Kidney (tissue), 14 donors: ENCODE results near the gene ITPR1. TPM values are rescaled to one million over a fixed set of nuclear protein-coding genes. Genes with fewer than 3 reads are reported as not detected.

Experiments used
- DNase-seq, 5 donors: peaks; one replicate each; pipeline ENCODE4 v3.0.0-alpha.2; 2013 to 2020
- FAIRE-seq: peaks from 2 replicates; lab custom pipeline; 2012; peaks lifted over from hg19 to GRCh38; lab: Jason Lieb, UNC
- H3K27ac ChIP-seq, 2 donors: one replicate each; pipeline ENCODE4 v1.7.0; 2013; ENCODE audit warnings: low read depth in 2 of 2, low read length in 2 of 2, inconsistent platforms in 1 of 2
- H3K27me3 ChIP-seq: one replicate; pipeline ENCODE4 v1.7.1; 2013; ENCODE audit warnings: low read length, inconsistent platforms; ENCODE audit not compliant: control insufficient read depth, insufficient read depth
- H3K36me3 ChIP-seq, 3 donors: one replicate each; pipeline versions ENCODE4 v1.7.0 to v1.7.1; 2013; ENCODE audit warnings: low read length in 3 of 3, control low read depth in 1 of 3, inconsistent platforms in 1 of 3; ENCODE audit not compliant: insufficient read depth in 3 of 3, control insufficient read depth in 2 of 3
- H3K4me1 ChIP-seq, 3 donors: one replicate each; pipeline versions ENCODE4 v1.7.0 to v1.7.1; 2013; ENCODE audit warnings: low read length in 3 of 3, inconsistent platforms in 1 of 3, low read depth in 1 of 3; ENCODE audit not compliant: control insufficient read depth in 2 of 3, insufficient read depth in 2 of 3
- H3K4me3 ChIP-seq, 3 donors: one replicate each; pipeline versions ENCODE4 v1.7.0 to v1.8.1; 2013; ENCODE audit warnings: low read length in 3 of 3, control low read depth in 1 of 3, inconsistent platforms in 1 of 3
- H3K9ac ChIP-seq, 3 donors: one replicate each; pipeline versions ENCODE4 v1.7.0 to v1.7.1; 2013; ENCODE audit warnings: low read length in 3 of 3, control low read depth in 1 of 3, inconsistent platforms in 1 of 3
- H3K9me3 ChIP-seq, 3 donors: one replicate each; pipeline versions ENCODE4 v1.7.0 to v1.7.1; 2013; ENCODE audit warnings: low read length in 3 of 3, control low read depth in 1 of 3, inconsistent platforms in 1 of 3; ENCODE audit not compliant: control insufficient read depth in 2 of 3, insufficient read depth in 1 of 3
- intact Hi-C: fragments of 100-400 bp; cut with DNase I; formaldehyde crosslinking; loops from one replicate; pipeline ENCODE4 v1.11.1; 2022
- polyA plus RNA-seq: library from polyadenylated mRNA; stranded (reverse); fragments of 350-450 nt; fragmentation: Illumina TruSeq; extraction: RNeasy Lipid Tissue Mini Kit (QIAGEN cat#74804); gene quantifications from one replicate; pipeline ENCODE4 v1.2.3, GENCODE V29; 2014; ENCODE audit warnings: low read depth, low replicate concordance; ENCODE audit not compliant: insufficient read depth
- total RNA-seq: library from RNA; stranded (reverse); fragmentation: NEBNext Ultra II Directional; extraction: Animal tissue kit (Norgen Biotek cat#: 25700); gene quantifications from one replicate; pipeline ENCODE4 v1.2.1, GENCODE V29; 2021
- TF ChIP-seq, protein P1 (sequence below): IDR thresholded peaks from 3 replicates; pipeline ENCODE4 v1.5.1; 2012; ENCODE audit warnings: mild to moderate bottlenecking, moderate library complexity, borderline replicate concordance; ENCODE audit not compliant: insufficient read depth; ENCODE audit errors: extremely low read depth
- donor health status: control.
- donor health status: control.
- donor health status: control.
- donor health status: control.
- donor health status: control.
- donor health status: DM: yes; HTN: yes; CAD: no.
- donor health status: Normal renal cell carcinoma (clear cell type).

ITPR1 gene
- total and polyA plus RNA-seq, 2 donors from 2014 or later, result 30.2 to 81.2 TPM

GRCh38 chr3:4504340-4505261, 11.5 kb downstream of the ITPR1 start:
- Histone ChIP-seq H3K9me3 (no peaks in the 10 kb centered on the region), H3K4me1 (peaks cover 7 to 18% (median 17%) of the 10 kb centered on the region in 3 donors), H3K36me3 (peaks cover 0 to 2% (median 0%) of the 10 kb centered on the region in 3 donors), H3K9ac (peak overlapping the region; percentile 6 to 47 (median 15)), H3K27ac (peak overlapping the region; percentile 2 to 74), H3K27me3 (no peaks in the 10 kb centered on the region), H3K4me3 (peak overlapping the region in 2 of 3 donors; percentile 11 to 43)
- TF ChIP-seq, protein P1, sequence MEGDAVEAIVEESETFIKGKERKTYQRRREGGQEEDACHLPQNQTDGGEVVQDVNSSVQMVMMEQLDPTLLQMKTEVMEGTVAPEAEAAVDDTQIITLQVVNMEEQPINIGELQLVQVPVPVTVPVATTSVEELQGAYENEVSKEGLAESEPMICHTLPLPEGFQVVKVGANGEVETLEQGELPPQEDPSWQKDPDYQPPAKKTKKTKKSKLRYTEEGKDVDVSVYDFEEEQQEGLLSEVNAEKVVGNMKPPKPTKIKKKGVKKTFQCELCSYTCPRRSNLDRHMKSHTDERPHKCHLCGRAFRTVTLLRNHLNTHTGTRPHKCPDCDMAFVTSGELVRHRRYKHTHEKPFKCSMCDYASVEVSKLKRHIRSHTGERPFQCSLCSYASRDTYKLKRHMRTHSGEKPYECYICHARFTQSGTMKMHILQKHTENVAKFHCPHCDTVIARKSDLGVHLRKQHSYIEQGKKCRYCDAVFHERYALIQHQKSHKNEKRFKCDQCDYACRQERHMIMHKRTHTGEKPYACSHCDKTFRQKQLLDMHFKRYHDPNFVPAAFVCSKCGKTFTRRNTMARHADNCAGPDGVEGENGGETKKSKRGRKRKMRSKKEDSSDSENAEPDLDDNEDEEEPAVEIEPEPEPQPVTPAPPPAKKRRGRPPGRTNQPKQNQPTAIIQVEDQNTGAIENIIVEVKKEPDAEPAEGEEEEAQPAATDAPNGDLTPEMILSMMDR, result no peak
- no peak for FAIRE-seq
- peak in 1 of 5 donors; percentile 63 for DNase-seq
- intact Hi-C loops, result no loop called here

GRCh38 chr3:4505688-4506558, 12.8 kb downstream of the ITPR1 start:
- Histone ChIP-seq H3K9ac (no peak overlapping the region), H3K9me3 (no peaks in the 10 kb centered on the region), H3K27me3 (no peaks in the 10 kb centered on the region), H3K27ac (no peak overlapping the region), H3K36me3 (peaks cover 0 to 7% (median 0%) of the 10 kb centered on the region in 3 donors), H3K4me3 (no peak overlapping the region), H3K4me1 (peaks cover 7 to 18% (median 17%) of the 10 kb centered on the region in 3 donors)
- DNase-seq (no peak), FAIRE-seq (no peak)
- TF ChIP-seq, protein P1, result no peak
- intact Hi-C loops, result no loop called here

- peaks cover 7 to 18% (median 14%) of the 10 kb centered on the region in 3 donors for H3K4me1 ChIP-seq
- H3K9me3 ChIP-seq, result no peaks in the 10 kb centered on the region
- no peak overlapping the region for H3K4me3 ChIP-seq
- H3K9ac ChIP-seq, result no peak overlapping the region
- TF ChIP-seq, protein P1, result no peak
- H3K27ac ChIP-seq, result no peak overlapping the region
- no peak for FAIRE-seq
- H3K27me3 ChIP-seq, result no peaks in the 10 kb centered on the region
- DNase-seq, result no peak
- intact Hi-C loops, result no loop called here
- H3K36me3 ChIP-seq, result peaks cover 0 to 7% (median 0%) of the 10 kb centered on the region in 3 donors
Observed at GRCh38 chr3:4506559-4507023, 13.4 kb downstream of the ITPR1 start.
